ENCODE data around the gene PAPOLB. TPM values are rescaled to one million over a fixed set of nuclear protein-coding genes. Genes with fewer than 3 reads are reported as not detected.

PAPOLB gene
- total and polyA plus RNA-seq, 7 donors, result 0.01 to 0.11 TPM; not detected in 5

DNA sequence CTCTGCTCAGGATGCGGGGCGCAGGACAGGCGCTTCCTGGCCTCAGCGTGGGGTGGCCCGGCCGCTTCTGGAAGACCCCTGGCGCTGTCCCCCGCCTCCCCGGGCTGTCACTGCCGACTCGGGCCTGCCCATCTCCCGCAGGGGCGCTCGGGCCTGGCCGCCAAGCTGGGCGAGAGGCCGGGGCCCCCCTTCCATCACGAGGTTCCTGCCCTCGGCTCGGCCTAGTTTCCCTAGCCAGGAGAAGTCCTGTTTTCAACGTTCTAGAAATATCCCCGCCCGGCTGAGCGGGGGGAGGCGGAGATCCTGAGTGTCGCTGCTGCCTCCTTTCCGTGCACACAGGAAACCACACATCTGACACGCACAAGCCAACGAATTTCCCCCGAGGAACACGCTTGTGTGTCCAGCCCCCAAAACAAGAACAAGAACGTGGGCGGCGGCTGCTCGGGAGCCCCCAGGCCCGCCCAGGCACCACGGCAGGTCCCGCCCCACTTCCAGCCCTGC lies 52.7 kb downstream of the PAPOLB start:
- DNase-seq (peak in 1 of 2 donors; percentile 70), ATAC-seq (no peak)
- WGBS, 3 donors, result 74 to 78% (median 74%) methylated on average over 31 to 38 of the region's 38 CpGs
- Histone ChIP-seq H3K9me3 (no peaks in the 10 kb centered on the region), H3K4me1 (no peaks in the 10 kb centered on the region), H3K27ac (no peak overlapping the region), H3K36me3 (ENCODE audit: insufficient read depth in 1 of 2, low read depth in 1 of 2) (no peaks in the 10 kb centered on the region), H3K4me3 (no peak overlapping the region), H3K27me3 (ENCODE audit: insufficient read depth in 3 of 3, low read length in 2 of 3) (peaks cover 0 to 11% (median 0%) of the 10 kb centered on the region in 3 donors)
- intact Hi-C loops (cut with DNase I), result no loop called here
- TF ChIP-seq, protein P1, sequence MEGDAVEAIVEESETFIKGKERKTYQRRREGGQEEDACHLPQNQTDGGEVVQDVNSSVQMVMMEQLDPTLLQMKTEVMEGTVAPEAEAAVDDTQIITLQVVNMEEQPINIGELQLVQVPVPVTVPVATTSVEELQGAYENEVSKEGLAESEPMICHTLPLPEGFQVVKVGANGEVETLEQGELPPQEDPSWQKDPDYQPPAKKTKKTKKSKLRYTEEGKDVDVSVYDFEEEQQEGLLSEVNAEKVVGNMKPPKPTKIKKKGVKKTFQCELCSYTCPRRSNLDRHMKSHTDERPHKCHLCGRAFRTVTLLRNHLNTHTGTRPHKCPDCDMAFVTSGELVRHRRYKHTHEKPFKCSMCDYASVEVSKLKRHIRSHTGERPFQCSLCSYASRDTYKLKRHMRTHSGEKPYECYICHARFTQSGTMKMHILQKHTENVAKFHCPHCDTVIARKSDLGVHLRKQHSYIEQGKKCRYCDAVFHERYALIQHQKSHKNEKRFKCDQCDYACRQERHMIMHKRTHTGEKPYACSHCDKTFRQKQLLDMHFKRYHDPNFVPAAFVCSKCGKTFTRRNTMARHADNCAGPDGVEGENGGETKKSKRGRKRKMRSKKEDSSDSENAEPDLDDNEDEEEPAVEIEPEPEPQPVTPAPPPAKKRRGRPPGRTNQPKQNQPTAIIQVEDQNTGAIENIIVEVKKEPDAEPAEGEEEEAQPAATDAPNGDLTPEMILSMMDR (IDR thresholded peaks at IDR 0.05), result no peak

DNA sequence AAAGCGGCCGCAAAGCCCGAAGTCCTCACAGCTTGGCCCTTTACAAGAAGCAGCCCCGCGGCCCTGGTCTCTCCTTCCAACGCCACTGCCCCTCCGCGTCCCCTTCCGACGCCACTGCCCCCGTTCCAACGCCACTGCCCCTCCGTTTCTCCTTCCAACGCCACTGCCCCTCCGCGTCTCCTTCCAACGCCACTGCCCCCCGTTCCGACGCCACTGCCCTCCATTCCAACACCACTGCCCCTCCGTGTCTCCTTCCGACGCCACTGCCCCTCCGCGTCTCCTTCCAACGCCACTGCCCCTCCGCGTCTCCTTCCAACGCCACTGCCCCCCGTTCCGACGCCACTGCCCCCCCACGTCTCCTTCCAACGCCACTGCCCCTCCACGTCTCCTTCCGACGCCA lies 53.3 kb downstream of the PAPOLB start:
- WGBS, 3 donors, result 77 to 80% (median 78%) methylated on average over 31 to 37 of the region's 37 CpGs
- Histone ChIP-seq H3K9me3 (no peaks in the 10 kb centered on the region), H3K4me1 (no peaks in the 10 kb centered on the region), H3K4me3 (no peak overlapping the region), H3K27me3 (ENCODE audit: insufficient read depth in 3 of 3, low read length in 2 of 3) (peaks cover 0 to 11% (median 0%) of the 10 kb centered on the region in 3 donors), H3K36me3 (ENCODE audit: insufficient read depth in 1 of 2, low read depth in 1 of 2) (no peaks in the 10 kb centered on the region), H3K27ac (no peak overlapping the region)
- TF ChIP-seq, protein P1 (IDR thresholded peaks at IDR 0.05), result no peak
- DNase-seq (no peak), ATAC-seq (no peak)
- intact Hi-C loops (cut with DNase I), result no loop called here

DNA sequence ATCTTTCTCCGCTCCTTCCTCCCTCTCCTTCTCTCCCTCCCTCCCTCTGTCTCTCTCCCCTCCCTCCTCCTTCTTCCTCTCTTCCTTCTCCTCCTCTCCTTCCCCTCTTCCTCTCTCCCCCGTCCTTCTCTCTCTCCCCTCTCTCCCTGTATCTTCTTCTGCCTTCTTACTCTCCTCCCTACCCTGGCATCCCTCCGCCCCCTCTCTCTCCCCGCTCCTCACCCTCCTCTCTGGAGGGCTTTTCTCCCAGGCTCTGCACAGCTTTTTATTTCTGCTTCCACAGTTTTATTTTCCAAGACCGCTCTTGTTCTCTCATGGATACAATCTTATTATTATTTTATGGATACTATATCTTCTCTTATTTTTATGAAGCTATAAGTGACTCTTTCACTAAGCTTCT lies 53.8 kb downstream of the PAPOLB start:
- Histone ChIP-seq H3K4me3 (no peak overlapping the region), H3K4me1 (no peaks in the 10 kb centered on the region), H3K36me3 (ENCODE audit: insufficient read depth in 1 of 2, low read depth in 1 of 2) (no peaks in the 10 kb centered on the region), H3K27ac (no peak overlapping the region), H3K27me3 (ENCODE audit: insufficient read depth in 3 of 3, low read length in 2 of 3) (peaks cover 0 to 11% (median 0%) of the 10 kb centered on the region in 3 donors), H3K9me3 (no peaks in the 10 kb centered on the region)
- ATAC-seq (no peak), DNase-seq (no peak)
- TF ChIP-seq, protein P1 (IDR thresholded peaks at IDR 0.05), result no peak
- intact Hi-C loops (cut with DNase I), result no loop called here
- WGBS, 3 donors, result 50 to 58% (median 53%) methylated on average over 5 of the region's 5 CpGs

Other genes starting within 250 kb of the PAPOLB start
- 10 to 100 TPM; 16.8 to 26.4 (median 21.5) TPM for gene FOXK1, start 179.7 kb downstream of the PAPOLB start, total RNA-seq
- 1 to 10 TPM; 4.2 to 8.5 (median 8.3) TPM for gene FOXK1, start 179.7 kb downstream of the PAPOLB start, polyA plus RNA-seq
- 10 to 100 TPM in 1 of 4 donors, 1 to 10 TPM in 3; 6.6 to 20.1 (median 8.7) TPM for gene AP5Z1, start 86.4 kb downstream of the PAPOLB start, total RNA-seq
- 10 to 100 TPM; 12.1 to 19.2 (median 15.2) TPM for gene AP5Z1, start 86.4 kb downstream of the PAPOLB start, polyA plus RNA-seq
- 1 to 10 TPM; 2.3 to 3.7 (median 2.8) TPM for gene RADIL, start 21.7 kb upstream of the PAPOLB start, total RNA-seq
- 1 to 10 TPM in 2 of 3 donors, under 1 TPM in 1; 0.65 to 3.8 (median 1.1) TPM for gene RADIL, start 21.7 kb upstream of the PAPOLB start, polyA plus RNA-seq
- gene MMD2, start 97.2 kb upstream of the PAPOLB start, total RNA-seq, result not detected
- gene MMD2, start 97.2 kb upstream of the PAPOLB start, polyA plus RNA-seq, result under 1 TPM in 1 of 3 donors, not detected in 2; 0.01 TPM
- gene RBAK, start 183.8 kb upstream of the PAPOLB start, total RNA-seq, result 1 to 10 TPM; 5.0 to 7.2 (median 6.6) TPM
- 1 to 10 TPM; 2.6 to 6.5 (median 3.9) TPM for gene RBAK, start 183.8 kb upstream of the PAPOLB start, polyA plus RNA-seq